Limb (tissue), 2 donors: ENCODE data around the gene TSGA10IP.

Source experiments
- DNase-seq, 2 donors: peaks; one replicate each; pipeline ENCODE4 v3.0.0-alpha.2; 2016; ENCODE audit errors: extremely low spot score in 2 of 2

The TSGA10IP gene

DNA sequence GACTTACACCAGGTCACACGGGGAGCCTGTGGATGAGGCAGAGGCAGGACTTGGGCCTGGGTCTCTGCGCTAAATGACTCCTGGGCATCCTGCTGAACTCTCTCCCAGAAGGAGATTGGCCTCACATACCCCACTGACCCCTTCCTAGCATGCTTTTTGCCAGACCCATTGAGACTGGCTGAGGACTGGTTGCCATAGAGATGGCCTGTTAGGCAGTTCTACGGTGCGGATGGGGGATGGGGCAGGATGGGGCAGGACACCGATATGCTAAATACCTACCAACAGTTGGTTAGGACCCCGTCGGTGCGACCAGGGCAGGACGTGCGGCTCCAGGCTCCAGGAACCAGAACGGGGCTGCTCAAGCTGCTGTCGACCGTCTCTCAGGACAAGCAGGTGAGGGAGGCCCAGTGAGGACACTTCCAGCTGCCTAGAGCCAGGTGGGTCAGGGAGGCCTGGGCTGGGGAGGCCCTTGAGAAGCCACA lies at the start of gene TSGA10IP:
TSS of gene TSGA10IP (plus strand) at position 51 of the 482 bp plus-strand sequence. CDS start at position 247, 196 bp downstream.
- no peak for DNase-seq

- no peak for DNase-seq
Measured at GRCh38 chr11:65895482-65895981, 49.7 kb upstream of the TSGA10IP start.

- DNase-seq, result no peak
Measured at GRCh38 chr11:65896034-65896999, 49.0 kb upstream of the TSGA10IP start.

- no peak for DNase-seq
Measured at GRCh38 chr11:65897020-65897471, 48.2 kb upstream of the TSGA10IP start.

DNA sequence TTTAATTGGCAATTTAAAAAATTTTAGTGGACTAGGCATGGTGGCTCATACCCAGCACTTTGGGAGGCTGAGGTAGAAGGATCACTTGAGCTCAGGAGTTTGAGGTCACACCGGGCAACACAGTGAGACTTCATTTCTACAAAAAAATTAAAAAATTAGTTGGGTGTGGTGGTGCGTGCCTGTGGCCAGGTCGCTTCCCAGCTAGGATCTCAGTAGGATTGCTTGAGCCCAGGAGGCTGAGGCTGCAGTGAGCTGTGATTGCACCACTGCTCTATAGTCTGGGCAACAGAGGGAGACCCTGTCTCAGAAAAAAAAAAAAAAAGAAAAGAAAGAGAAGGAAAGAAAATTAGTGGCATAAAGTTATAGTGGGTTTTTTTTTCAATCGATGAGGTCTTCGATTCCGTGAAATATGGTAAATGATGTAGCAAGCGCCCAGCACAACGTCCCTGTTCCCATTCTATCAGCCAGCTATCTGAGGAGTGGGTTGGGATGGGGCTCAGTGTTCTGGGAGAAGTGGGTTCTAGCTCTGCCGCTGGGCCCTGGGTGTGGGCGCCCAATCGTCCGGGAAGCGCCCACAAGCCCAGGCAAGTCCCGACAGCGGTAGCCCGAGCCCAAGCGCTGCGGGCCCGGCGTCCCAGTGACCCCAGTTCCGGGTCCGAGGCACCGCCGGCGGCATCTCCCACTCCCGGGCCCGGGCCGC lies 46.5 kb upstream of the TSGA10IP start:
- DNase-seq, result no peak

DNA sequence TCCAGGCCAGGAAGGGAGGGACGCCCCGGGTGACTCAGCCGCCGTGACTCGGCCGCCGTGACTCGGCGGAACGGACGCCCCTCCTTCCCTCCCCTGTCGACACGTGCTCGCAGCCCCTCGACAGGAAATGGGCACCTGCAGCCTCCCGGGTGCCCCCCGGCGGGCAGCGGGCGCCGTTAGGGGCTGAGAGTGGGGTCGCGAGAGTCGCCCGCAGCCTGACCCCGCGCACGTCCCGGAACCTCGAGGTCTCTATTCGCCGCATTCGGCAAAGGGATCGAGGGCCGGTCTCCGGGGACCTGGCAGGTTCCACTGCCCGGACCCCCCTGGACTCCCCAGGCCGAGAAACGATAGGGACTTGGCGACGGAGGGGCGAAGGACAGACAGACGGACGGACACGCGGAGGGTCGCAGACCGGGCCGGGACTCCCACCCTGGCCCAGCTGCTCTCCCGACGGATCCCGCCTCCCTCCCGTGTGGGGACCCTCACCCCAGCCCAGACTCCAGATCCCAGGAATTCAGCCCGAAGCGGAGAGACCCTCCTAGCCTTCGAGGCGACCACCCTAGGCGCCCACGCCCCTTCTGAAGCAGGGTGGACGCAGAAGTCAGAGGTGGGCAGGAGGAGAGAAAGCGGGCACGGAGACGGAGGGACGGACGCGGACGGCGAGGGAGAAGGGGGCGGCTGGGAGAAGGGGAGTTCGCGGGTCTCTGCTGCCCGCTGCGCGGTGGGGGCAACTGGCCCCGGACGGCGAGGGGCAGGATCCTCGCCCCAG lies 45.7 kb upstream of the TSGA10IP start:
- peak in 1 of 2 donors; percentile 62 for DNase-seq

GRCh38 chr11:65900125-65900898 lies 45.0 kb upstream of the TSGA10IP start, which contains the start of gene FOSL1:
TSS of gene FOSL1 (minus strand) at chr11:65900388. CDS start at chr11:65900339, 49 bp downstream.
- peak; percentile 18 to 71 for DNase-seq

- no peak for DNase-seq
Measured at GRCh38 chr11:65900899-65901180, 44.4 kb upstream of the TSGA10IP start.

DNA sequence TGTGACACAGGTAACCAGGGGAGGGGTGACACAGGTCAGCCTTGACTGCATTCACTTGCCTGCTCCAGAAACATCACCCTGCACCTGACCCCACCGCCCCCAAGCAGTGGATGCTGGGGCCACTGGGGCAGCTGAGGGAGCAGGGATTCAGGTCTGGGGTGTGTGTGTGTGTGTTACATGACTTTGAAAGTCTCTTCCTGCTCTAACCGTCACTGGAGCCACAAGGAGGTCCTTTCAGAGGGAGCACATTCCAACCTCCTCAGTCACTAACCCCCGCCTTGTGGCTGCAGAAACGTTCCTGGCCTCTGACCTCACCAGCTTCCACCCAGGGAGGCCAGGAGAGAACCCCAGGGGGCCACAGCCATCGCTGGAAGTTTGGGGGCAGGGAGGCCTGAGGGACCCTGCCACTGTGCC lies 42.2 kb upstream of the TSGA10IP start:
- no peak for DNase-seq

DNA sequence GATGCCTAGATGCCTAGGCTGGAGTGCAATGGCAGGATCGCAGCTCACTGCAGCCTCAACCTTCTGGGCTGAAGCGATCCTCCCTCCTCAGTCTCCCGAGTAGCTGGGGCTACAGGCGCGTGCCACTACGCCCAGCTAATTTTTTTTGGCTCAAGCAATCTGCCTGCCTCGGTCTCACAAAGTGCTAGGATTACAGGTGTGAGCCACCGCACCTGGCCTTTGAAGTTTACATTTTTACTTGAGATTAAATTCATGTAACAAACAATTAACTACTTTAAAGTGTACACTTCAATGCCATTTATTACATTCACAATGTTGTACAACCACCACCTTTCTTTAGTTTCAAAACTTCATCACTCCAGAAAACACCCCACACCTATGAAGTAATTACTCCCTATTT lies 41.6 kb upstream of the TSGA10IP start:
- no peak for DNase-seq

- no peak for DNase-seq
Measured at GRCh38 chr11:65906602-65907001, 38.7 kb upstream of the TSGA10IP start.

DNA sequence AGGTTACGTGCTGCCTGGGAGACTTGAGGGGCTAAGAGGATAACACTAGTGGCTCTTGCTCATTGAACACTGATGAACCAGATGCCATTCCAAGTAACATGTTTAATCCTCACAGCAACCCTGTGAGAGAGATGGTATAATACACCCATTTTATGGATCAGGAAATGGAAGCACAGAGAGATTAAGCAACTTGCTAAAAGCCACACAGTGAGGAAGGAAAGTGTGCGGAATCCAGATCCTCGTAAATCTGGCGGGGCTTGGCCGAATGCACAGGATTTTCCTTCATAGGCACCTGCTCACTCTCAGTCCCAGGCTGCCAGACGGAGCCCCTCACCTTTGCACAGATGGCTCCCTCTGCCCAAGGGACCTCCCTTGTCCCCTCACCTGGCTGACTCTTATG lies 37.4 kb upstream of the TSGA10IP start:
- no peak for DNase-seq

- peak; percentile 52 to 62 for DNase-seq
Measured at GRCh38 chr11:65911682-65912568, 33.4 kb upstream of the TSGA10IP start.

DNA sequence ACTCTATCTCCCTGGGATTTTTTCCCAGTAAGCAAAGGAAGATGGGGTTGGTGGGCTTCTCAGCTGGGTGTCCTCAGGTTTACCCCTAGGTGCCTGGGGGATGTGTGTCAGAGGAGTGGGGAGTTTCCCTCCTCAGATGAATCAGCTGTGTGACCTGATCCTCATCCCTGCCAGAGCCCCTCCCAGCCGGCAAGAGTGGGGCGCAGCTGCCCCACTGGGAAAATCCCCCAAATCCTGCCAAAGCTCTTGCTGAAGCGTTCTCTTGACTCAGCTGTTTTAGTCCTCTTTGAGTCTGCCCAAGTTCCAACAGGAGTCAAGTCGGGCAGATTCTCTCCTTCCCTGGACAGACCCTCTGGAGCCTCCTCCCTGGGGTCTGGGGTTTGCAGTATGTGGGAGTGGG lies 32.4 kb upstream of the TSGA10IP start:
- DNase-seq, result no peak

- DNase-seq, result no peak
Measured at GRCh38 chr11:65915101-65915820, 30.0 kb upstream of the TSGA10IP start.

DNA sequence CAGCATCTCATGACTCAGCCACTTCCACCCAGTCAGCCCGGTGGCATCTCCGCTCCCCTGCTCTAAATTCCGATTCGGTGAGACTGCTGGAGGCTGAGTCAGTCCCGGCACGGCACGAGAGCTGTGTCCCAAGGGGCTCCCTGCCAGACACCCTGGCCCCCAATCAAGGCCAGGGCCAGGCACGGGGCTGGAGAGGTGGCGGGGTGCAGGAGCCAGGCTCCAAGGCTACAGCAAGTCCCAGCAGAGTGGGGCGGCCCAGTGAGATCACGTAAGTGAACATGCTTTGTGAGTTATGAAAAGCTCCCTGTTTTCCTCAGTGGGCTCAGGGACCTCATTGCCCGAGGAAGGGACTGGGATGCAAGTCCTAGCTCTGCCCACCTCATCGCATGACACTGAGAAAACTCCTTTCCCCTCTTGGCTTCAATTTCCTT lies 29.4 kb upstream of the TSGA10IP start:
- DNase-seq, result no peak

GRCh38 chr11:65916391-65916790 lies 28.9 kb upstream of the TSGA10IP start:
- no peak for DNase-seq

GRCh38 chr11:65917077-65917433 lies 28.2 kb upstream of the TSGA10IP start:
- no peak for DNase-seq
